ENCODE data around the gene ZNF75A. TPM values are rescaled to one million over a fixed set of nuclear protein-coding genes. Genes with fewer than 3 reads are reported as not detected.

Gene ZNF75A
- 20.8 and 21.1 TPM in 2 replicates for total RNA-seq

GRCh38 chr16:3305109-3306068 is at the start of gene ZNF75A, which contains the start of gene TIGD7:
ZNF75A (plus strand) TSS chr16:3305497; CDS start chr16:3308429, 2,932 bp downstream.
TIGD7 (minus strand) TSS chr16:3305430; CDS start chr16:3300614, 4,816 bp downstream.

GRCh38 chr16:3256146-3256865 is 49.0 kb upstream of the ZNF75A start, which contains the start of gene MEFV:
MEFV (minus strand) TSS chr16:3256633; CDS start chr16:3256587, 46 bp downstream.

GRCh38 chr16:3282730-3283542 is 22.4 kb upstream of the ZNF75A start, which contains the start of gene ZNF263:
ZNF263 (plus strand) TSS chr16:3283491; CDS start chr16:3283819, 328 bp downstream.

GRCh38 chr16:3355589-3355988 is 50.3 kb downstream of the ZNF75A start, which contains the start of gene OR2C1:
OR2C1 (plus strand) TSS chr16:3355889; CDS start chr16:3355941, 52 bp downstream.

Other genes with a start within 250 kb of the ZNF75A start
- gene IL32, start 239.9 kb upstream of the ZNF75A start, total RNA-seq: 1.9 and 8.6 TPM in 2 replicates
- not detected in 2 replicates for gene ZSCAN10, start 206.2 kb upstream of the ZNF75A start, total RNA-seq
- gene ZNF205, start 192.9 kb upstream of the ZNF75A start, total RNA-seq: 20.5 and 24.1 TPM in 2 replicates
- 7.4 and 9.5 TPM in 2 replicates for gene ZNF213, start 170.5 kb upstream of the ZNF75A start, total RNA-seq
- gene OR1F1, start 117.3 kb upstream of the ZNF75A start, total RNA-seq: not detected in 2 replicates
- gene ZNF200, start 70.3 kb upstream of the ZNF75A start, total RNA-seq: 8.1 and 9.2 TPM in 2 replicates
- 0.12 TPM in 1 of 2 replicates, not detected in the other for gene MEFV, start 48.9 kb upstream of the ZNF75A start, total RNA-seq
- 43.3 and 47.5 TPM in 2 replicates for gene ZNF263, start 22.0 kb upstream of the ZNF75A start, total RNA-seq
- gene TIGD7, start 67 bp upstream of the ZNF75A start, total RNA-seq: 6.3 and 6.4 TPM in 2 replicates
- gene OR2C1, start 50.4 kb downstream of the ZNF75A start, total RNA-seq: 0.25 TPM in 1 of 2 replicates, not detected in the other
- gene ZSCAN32, start 95.5 kb downstream of the ZNF75A start, total RNA-seq: 10.6 and 11.7 TPM in 2 replicates
- gene ZNF174, start 95.7 kb downstream of the ZNF75A start, total RNA-seq: 4.5 and 5.6 TPM in 2 replicates
- gene ZNF597, start 138.0 kb downstream of the ZNF75A start, total RNA-seq: 1.7 and 2.0 TPM in 2 replicates
- gene NAA60, start 138.2 kb downstream of the ZNF75A start, total RNA-seq: 10.2 and 10.6 TPM in 2 replicates
- not detected in 2 replicates for gene C16orf90, start 190.0 kb downstream of the ZNF75A start, total RNA-seq
- 24.5 and 27.5 TPM in 2 replicates for gene CLUAP1, start 195.5 kb downstream of the ZNF75A start, total RNA-seq

Data from uterine smooth muscle cell (primary cell).